GM12891 (cell line): Measurements from ENCODE around the gene KCNJ5.

Experiments used
- DNase-seq: peaks from one replicate; pipeline ENCODE4 v3.0.0; 2011; ENCODE audit warnings: low spot score; ENCODE audit not compliant: insufficient read length
- FAIRE-seq: peaks from 2 replicates; lab custom pipeline; 2011; peaks lifted over from hg19 to GRCh38; lab: Jason Lieb, UNC
- PAX5 ChIP-seq: IDR thresholded peaks from 2 replicates; pipeline ENCODE4 v1.6.1; 2011; ENCODE audit warnings: low read length, moderate library complexity, mild to moderate bottlenecking; ENCODE audit not compliant: insufficient read depth, severe bottlenecking
- POLR2A ChIP-seq: IDR thresholded peaks from 2 replicates; pipeline ENCODE4 v1.6.1; 2011; ENCODE audit warnings: low read depth, low read length, control low read depth
- POLR2AphosphoS5 ChIP-seq: IDR thresholded peaks from 2 replicates; pipeline ENCODE4 v1.6.1; 2011; ENCODE audit warnings: low read depth, low read length, control low read depth
- POU2F2 ChIP-seq: IDR thresholded peaks from 2 replicates; pipeline ENCODE4 v1.6.1; 2011; ENCODE audit warnings: low read depth, mild to moderate bottlenecking, control low read depth, low read length, moderate library complexity
- SPI1 ChIP-seq: IDR thresholded peaks from 2 replicates; pipeline ENCODE4 v1.6.1; 2011; ENCODE audit warnings: low read depth, low read length, control low read depth
- TAF1 ChIP-seq: IDR thresholded peaks from 2 replicates; pipeline ENCODE4 v1.6.1; 2011; ENCODE audit warnings: low read depth, low read length, control low read depth

KCNJ5 gene

GRCh38 chr11:128949791-128950454, 58.8 kb downstream of the KCNJ5 start:
- TF ChIP-seq TAF1 (no peak), PAX5 (no peak), SPI1 (no peak), POLR2AphosphoS5 (no peak), POLR2A (no peak), POU2F2 (no peak)
- DNase-seq (no peak), FAIRE-seq (no peak)

DNA sequence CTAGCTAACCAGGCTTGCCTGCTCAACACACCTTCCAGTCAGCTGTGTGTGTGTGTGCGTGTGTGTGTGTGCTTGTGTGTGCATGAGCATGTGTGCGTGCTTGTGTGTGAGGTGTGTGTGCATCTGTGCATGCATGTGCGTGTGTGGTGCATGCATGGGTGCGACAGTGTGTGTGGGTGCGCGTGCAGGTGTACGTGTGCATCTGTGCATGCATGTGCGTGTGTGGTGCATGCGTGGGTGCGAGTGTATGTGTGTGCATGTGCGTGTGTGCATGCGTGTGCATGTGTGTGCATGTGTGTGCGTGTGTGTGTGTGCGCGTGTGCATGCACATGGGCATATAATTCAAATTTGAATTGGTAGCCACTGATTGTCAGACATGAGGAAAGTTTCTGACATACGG, 62.0 kb downstream of the KCNJ5 start:
- DNase-seq = no peak
- peak; percentile 28 for FAIRE-seq
- TF ChIP-seq POU2F2 = 0 out of 2 replicates have a peak, but pooled peaks have one; percentile 16
- TF ChIP-seq POLR2A = no peak

GRCh38 chr11:128955636-128956035, 64.5 kb downstream of the KCNJ5 start:
- no peak for FAIRE-seq
- no peak for DNase-seq
- TF ChIP-seq POLR2A = no peak
- no peak for TF ChIP-seq TAF1
- no peak for TF ChIP-seq POU2F2
- no peak for TF ChIP-seq SPI1
- TF ChIP-seq PAX5 = no peak
- TF ChIP-seq POLR2AphosphoS5 = no peak

DNA sequence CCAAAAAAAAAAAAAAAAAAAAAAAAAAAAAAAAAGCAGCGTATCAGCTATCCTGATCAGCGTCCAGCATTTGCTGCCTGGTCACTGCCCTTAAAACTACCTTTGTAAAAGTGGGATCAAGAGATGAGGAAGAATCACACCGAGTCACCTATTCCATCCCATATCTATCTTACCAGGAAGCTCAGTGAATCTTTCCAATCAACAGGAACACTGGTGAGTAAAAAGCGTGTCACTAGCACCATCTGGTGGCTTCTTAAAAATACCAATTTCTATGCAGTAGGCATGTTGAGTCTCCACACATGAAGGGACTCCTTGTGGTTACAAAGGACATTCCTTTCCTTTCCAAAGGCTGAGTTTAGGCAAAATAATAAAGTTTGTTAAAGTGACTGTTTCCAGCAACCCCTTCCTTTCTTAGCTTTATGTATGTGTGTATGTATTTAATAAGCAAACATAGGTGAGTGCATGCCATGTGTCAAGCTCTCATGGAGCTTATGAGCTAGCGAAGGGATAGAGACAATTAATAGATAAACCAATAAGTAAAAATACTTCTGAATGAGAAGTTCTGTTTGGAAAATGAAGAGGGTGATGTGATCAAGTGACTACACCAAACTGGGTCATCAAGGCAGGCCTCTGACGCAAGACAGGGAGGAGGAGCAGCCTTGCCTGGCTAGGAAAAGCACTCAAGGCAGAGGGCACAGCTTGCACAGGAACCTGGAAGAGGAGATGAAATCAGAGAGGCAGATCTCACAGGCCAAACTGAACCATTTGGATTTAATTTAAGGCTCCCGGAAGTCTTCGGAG, 65.4 kb downstream of the KCNJ5 start:
- no peak for DNase-seq

DNA sequence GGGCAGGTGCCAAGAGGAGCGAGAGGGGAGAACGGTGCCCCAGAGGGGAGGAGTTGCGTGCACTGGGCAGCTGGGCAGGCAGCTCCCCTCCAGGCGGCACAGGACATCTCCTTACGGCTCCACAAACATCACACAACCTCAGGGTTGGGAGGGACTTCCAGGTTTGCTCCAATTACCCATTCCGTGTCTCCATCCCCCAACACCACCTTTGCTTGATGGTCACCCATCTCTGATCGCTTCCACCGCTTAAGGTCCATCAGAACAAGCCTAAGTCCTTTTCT, 66.0 kb downstream of the KCNJ5 start:
- no peak for FAIRE-seq
- TF ChIP-seq PAX5 (no peak), POU2F2 (no peak), POLR2AphosphoS5 (no peak), SPI1 (no peak), POLR2A (no peak)
- no peak for DNase-seq

More for the DNA sequence above, 65.4 kb downstream of the KCNJ5 start:
- TF ChIP-seq POLR2AphosphoS5 (no peak), TAF1 (no peak), POLR2A (no peak), POU2F2 (no peak), PAX5 (no peak), SPI1 (no peak)
- no peak for FAIRE-seq

- TF ChIP-seq POLR2A = no peak
- no peak for TF ChIP-seq SPI1
- TF ChIP-seq TAF1 = no peak
- no peak for TF ChIP-seq POLR2AphosphoS5
- TF ChIP-seq POU2F2 = no peak
- FAIRE-seq (no peak), DNase-seq (no peak)
These were observed 70.5 kb downstream of the KCNJ5 start for GRCh38 chr11:128961645-128962044.

GRCh38 chr11:128962896-128963295, 71.7 kb downstream of the KCNJ5 start:
- no peak for FAIRE-seq
- DNase-seq = no peak

GRCh38 chr11:128963744-128964325, 72.7 kb downstream of the KCNJ5 start:
- FAIRE-seq (no peak), DNase-seq (no peak)

More at GRCh38 chr11:128962896-128963295, 71.7 kb downstream of the KCNJ5 start:
- no peak for TF ChIP-seq PAX5
- no peak for TF ChIP-seq TAF1
- no peak for TF ChIP-seq POLR2A
- no peak for TF ChIP-seq SPI1
- no peak for TF ChIP-seq POU2F2

DNA sequence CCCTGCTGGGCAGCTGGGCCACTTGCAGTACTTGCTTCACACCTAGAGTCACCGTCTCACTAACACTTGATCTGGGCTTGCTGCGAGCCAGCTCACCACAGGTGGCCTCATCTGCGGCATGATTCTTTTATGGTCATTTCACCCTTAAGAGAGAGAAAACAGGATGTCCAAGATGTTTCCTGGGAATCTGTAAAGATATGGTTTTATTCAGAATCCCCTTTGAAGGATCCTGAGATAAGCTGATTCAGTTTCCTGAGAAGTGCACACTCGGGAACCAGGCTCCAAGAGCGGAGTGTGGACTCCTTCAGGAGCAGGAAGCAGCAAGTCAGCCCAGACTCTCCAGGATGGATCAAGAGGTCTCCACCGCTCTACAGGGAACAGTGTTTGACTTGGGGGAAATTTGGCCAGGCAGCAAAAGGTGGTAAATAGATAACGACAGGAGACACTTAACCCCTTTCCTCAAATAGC, 73.3 kb downstream of the KCNJ5 start:
- FAIRE-seq (no peak), DNase-seq (no peak)
- no peak for TF ChIP-seq POU2F2
- TF ChIP-seq TAF1 = no peak
- TF ChIP-seq POLR2A = no peak
- no peak for TF ChIP-seq PAX5
- TF ChIP-seq POLR2AphosphoS5 = no peak
- no peak for TF ChIP-seq SPI1

More at GRCh38 chr11:128963744-128964325, 72.7 kb downstream of the KCNJ5 start:
- no peak for TF ChIP-seq POU2F2

DNA sequence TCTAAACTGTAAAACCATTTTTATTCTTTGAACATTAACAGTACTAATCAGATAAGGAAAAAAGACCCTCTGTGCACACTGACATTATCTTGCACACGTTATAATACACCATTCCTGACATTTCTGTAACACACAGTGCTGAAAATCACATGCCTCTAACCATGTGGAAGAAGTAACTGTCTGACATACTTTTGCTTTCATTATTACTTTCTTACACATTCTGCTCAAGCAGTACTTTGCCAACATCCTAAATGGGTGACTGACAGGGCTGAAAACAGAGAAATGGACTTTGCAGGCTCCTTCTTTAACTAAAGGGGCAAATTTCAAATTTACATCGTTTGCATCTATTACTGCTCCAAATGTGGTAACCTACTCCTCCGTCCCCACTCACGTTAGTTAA, 74.3 kb downstream of the KCNJ5 start:
- FAIRE-seq = peak; percentile 93
- TF ChIP-seq POLR2A (no peak), TAF1 (no peak), POLR2AphosphoS5 (no peak), POU2F2 (no peak), PAX5 (no peak), SPI1 (no peak)
- no peak for DNase-seq
